NT2/D1 (cell line): ENCODE results near the gene ELOVL7.

Experiments
- SUZ12 ChIP-seq: IDR thresholded peaks from 2 replicates; pipeline ENCODE4 v1.6.1; 2011; ENCODE audit not compliant: insufficient read length, insufficient read depth; ENCODE audit errors: extremely low read depth
- YY1 ChIP-seq: IDR thresholded peaks from 2 replicates; pipeline ENCODE4 v1.6.1; 2011; ENCODE audit not compliant: insufficient read length, insufficient read depth
- ZNF274 ChIP-seq: IDR thresholded peaks from 2 replicates; pipeline ENCODE4 v1.6.1; 2011; ENCODE audit warnings: mild to moderate bottlenecking, low read depth, low read length

DNA sequence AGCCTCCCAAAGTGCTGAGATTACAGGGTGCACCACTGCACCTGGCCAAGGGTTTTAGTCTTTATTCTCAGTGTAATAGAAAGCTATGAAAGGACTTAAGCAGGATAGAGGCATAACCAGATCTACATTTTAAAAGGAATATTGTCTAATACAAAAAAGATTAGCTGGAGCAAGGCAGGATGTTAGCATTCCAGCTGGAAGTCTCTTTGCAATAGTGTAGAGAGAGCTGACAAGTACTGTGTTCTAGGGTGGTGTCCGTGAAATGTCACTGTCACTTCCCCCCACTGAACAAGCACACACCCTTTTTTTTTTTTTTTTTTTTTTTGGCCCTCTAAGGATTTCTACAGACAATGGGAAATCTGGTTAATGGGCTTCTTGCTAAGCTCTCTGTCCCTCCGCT is 119.9 kb downstream of the ELOVL7 start:
- TF ChIP-seq YY1, result no peak
- TF ChIP-seq ZNF274, result no peak
- TF ChIP-seq SUZ12, result no peak
